Measurements from ENCODE around the gene TUBB3.
"Not testable (repeated sequence)": the region's sequence is repeated elsewhere in the genome, so short reads cannot be mapped to it uniquely, and the experiment has no call there.

The TUBB3 gene

GRCh38 chr16:89944773-89945172 is 21.6 kb downstream of the TUBB3 start:
- FAIRE-seq, result no peak

DNA sequence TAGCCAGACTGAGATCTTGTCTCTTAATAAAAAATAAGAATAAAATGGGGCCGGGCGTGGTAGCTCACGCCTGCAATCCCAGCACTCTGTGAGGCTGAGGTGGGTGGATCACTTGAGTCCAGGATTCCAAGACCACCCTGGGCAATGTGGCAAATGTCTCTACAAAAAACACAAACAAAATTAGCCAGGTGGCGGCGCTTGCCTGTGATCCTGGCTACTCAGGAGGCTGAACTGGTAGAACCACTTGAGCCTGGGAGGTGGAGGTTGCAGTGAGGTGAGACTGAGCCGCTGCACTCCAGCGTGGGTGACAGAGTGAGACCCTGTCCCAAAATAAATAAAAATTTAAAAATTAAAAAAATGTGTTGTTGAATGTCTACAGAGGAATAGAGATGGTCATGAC is 22.5 kb downstream of the TUBB3 start:
- no peak for FAIRE-seq

DNA sequence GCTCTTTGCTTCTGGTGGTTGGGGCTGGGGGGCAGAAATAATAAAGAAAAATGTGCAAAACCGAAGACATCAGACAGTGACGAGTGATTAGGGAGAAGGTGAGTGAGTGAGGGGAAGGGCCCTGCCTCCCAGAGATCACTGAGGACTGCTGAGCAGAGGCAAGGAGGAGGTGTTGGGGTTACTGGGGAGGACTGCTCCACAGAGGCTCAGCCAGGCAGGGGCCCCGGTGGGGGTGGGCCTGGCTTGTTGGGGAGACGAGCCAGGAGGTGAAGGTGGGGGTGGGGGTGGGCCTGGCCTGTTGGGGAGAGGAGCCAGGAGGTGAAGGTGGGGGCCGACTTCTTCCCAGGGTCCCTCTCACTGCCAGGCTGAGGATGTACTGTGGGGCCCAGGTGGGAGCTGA is 23.4 kb downstream of the TUBB3 start:
- no peak for FAIRE-seq

- FAIRE-seq, result no peak
These were observed 26.1 kb downstream of the TUBB3 start for GRCh38 chr16:89949121-89949742.

DNA sequence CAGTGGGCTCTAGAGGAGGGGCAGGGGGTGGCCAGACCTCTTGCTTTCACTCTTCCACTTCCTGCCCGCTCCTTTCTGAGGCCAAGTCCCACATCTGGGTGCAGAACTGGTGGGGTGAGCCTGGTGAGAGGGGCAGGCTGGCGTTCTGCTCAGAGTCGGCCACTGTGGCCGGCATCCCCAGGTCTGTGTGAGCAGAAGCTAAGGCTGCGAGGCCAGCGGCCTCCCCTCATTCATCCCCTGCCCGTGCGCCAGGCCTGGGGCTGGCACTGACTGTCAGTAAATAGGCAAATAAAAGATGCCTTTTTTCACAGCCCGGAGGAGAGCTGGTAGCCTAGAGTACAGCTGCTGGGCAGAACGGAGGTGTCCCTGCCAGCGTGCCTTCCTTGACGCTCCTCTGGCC is 26.6 kb downstream of the TUBB3 start:
- no peak for FAIRE-seq

GRCh38 chr16:89951509-89951908 is 28.4 kb downstream of the TUBB3 start:
- FAIRE-seq, result no peak

- FAIRE-seq, result no peak
These were observed 28.9 kb downstream of the TUBB3 start for GRCh38 chr16:89952049-89952448.

GRCh38 chr16:89952551-89952950 is 29.4 kb downstream of the TUBB3 start:
- FAIRE-seq, result no peak

- no peak for FAIRE-seq
These were observed 30.7 kb downstream of the TUBB3 start for GRCh38 chr16:89953671-89954406.

GRCh38 chr16:89954462-89954861 is 31.3 kb downstream of the TUBB3 start:
- no peak for FAIRE-seq

- no peak for FAIRE-seq
These were observed 32.0 kb downstream of the TUBB3 start for GRCh38 chr16:89955001-89955685.

DNA sequence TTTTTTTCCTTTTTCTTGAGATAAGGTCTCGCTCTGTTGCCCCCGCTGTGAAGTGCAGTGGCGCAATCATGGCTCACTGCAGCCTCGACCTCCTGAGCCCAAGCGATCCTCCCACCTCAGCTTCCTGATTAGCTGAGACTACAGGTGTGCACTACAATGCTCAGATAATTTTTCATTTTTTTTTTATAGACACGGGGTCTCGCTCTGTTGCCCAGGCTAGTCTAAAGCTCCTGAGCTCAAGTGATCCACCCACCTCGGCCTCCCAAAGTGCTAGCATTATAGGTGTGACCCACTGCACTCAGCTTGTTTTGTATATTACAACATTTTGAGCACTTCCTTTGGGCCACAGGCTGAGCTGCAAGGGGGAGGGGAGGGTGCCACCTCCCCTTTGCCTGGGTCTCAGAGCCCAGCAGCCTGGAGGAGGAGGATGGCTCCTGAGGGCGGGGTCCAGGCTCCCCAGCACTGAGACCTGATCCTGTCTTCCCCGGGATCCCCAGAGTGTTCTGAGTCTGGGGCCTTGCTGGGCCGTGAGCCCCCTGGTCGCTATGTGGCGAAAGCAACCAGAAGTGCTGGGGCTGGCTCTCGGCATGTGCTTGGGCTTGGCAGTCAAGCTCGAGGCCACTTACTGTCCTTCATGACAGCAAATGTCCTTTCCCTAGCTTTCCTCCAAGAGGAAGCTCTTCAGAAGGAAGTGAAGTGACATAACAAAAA is 33.5 kb downstream of the TUBB3 start:
- no peak for FAIRE-seq

- no peak for FAIRE-seq
These were observed 34.2 kb downstream of the TUBB3 start for GRCh38 chr16:89957216-89957785.

GRCh38 chr16:89958068-89958467 is 34.9 kb downstream of the TUBB3 start:
- peak; percentile 82 for FAIRE-seq

- FAIRE-seq, result no peak
These were observed 35.5 kb downstream of the TUBB3 start for GRCh38 chr16:89958596-89958995.

DNA sequence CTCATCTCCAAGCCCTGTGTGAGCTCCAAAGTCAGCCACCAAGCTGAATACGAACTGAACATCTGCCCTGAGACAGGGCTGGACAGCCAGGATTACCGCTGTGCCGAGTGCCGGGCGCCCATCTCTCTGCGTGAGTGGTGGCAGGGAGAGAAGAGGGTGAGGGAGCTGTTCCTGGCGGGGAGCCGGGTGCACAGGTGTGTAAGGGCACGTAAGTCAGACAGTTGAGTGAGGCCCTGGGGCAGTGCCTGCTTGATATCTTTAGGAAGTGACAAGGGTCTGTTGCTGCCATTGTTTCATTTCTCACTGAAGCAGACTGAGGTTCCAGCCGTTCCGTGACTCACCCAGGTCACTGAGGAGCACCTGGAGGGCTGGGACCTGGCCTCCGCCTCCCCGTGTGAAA is 37.8 kb downstream of the TUBB3 start:
- FAIRE-seq, result no peak

DNA sequence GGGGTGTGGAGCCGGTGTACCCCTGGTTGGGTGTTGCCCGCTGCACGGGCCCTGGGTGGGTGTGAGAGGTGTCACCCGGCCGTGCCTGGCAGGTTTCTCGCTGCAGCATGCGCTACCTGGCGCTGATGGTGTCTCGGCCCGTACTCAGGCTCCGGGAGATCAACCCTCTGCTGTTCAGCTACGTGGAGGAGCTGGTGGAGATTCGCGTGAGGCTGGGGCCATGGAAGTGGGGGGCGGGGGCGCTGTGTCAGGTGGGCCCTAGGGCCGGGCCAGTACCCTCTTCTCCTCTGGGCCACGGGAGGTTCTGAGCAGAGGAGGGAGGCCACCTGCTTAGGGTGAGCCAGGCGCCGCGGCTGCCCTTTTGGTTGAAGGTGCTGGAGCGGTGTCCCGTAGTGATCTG is 38.8 kb downstream of the TUBB3 start:
- no peak for FAIRE-seq

DNA sequence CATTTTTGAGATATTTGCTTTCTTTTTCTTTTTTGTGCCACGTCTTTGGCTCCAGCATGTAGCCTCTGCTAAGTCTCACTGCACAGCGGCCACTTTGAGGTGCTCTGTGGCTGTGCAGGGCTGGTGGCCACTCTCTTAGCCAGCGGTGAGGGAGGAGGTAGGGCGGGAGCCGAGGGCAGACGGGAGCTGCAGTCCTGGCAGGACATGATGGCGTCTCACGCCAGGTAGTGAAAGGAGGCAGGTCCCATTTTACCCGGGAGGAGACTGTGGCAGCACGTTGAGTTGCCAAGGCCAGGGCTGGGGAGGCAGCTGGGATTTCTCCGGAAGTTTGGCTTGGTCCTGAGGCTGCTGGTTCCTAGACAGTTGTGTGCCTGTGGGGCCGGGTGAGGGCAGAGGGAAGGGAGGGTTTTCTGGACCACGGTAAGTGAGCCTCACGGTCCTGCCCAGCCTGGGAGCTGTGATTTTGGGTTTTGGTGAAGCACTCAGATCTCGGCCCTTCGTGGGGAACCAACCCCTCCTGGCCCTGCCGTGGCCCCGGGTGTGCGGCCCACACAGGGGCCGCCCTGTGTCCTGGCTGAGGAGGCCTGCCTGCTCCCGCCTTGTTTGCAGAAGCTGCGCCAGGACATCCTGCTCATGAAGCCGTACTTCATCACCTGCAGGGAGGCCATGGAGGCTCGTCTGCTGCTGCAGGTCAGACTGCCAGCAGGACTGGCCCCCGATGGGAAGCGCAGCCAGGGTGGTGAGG is 39.8 kb downstream of the TUBB3 start:
- FAIRE-seq, result no peak

DNA sequence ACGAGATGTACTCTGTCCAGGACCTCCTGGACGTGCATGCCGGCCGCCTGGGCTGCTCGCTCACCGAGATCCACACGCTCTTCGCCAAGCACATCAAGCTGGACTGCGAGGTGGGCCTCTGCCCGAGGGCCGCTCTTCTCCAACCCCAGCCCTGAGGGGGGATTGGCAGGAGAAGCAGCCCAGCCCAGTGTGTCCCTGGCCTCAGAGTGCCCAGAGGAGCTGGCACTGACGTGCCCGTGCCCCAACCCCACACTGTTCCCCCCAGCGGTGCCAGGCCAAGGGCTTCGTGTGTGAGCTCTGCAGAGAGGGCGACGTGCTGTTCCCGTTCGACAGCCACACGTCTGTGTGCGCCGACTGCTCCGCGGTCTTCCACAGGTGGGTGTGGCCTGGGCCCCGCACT is 41.1 kb downstream of the TUBB3 start:
- FAIRE-seq, result no peak

DNA sequence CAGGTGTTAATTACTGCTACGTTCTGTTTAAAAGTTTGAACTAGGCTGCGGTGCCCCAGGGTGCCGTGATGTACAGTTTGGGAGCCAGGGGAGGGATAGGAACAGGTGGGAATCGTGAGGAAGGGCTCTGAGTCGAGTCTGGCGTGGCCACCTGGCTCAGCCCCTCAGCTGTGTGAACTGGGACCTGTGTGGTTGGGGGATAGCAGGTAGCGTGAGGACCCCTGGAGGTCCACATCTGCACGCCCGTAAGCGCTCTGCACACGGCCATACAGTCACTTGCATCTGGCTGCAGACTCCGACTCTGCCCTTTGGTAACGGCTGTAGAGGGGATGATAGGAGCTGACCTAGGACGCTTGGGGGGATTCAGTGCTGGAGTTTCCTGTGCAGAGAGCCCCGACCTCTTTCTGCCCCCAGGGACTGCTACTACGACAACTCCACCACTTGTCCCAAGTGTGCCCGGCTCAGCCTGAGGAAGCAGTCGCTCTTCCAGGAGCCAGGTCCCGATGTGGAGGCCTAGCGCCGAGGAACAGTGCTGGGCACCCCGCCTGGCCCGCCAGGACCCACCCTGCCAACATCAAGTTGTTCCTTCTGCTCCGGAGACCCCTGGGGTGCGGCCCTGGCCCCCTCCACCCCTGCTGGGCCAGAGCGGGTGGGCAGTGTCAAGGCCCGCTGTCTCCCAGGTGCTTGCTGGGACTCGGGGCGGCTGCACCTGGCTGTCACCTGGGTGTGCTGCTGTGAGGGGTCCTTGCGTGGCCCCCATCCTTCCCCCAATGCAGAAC is 42.5 kb downstream of the TUBB3 start:
- FAIRE-seq, result no peak

DNA sequence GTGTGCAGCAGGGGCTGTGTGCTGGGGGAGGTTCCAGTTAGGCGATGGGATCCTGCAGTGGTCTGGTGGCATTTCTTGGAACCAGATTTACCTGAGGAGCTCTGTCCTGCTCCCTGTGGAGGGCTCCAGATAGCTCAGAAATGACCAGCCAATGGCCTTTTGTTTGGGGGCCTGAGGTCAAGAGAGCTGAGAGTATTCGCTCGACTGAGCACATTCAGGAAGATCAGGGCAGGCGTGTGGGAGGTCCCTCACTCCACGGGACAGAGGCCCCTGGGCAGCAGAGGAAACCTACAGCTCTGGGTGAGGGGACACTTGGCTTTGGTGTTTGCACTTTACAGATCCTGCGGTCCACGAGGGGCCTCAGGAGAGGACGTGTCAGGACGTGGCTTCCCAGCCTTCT is 43.6 kb downstream of the TUBB3 start:
- no peak for FAIRE-seq

DNA sequence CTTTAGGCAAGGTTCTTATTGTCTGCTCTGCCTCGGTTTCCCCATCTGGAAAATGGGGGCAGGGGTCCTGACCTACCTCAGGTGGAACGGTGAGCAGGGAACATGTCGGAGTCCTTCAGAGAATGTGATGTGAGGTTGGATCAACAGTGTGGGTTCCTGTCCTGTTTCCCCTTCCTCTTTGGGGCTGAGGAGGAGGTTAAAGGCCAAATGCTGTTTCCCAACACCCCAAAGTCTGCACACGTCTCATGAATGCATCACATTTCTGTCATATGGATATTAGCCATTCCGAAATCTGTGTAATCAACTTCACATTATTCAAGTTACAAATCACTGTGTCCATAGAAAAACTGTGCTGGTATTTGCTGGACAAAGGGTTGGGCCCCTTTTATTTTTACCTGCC is 44.3 kb downstream of the TUBB3 start:
- not testable (repeated sequence) for FAIRE-seq
